ENCODE data around the gene IGSF8.

The IGSF8 gene

GRCh38 chr1:160085686-160086455, 12.5 kb downstream of the IGSF8 start:
- DNase-seq = peak; percentile 88

DNA sequence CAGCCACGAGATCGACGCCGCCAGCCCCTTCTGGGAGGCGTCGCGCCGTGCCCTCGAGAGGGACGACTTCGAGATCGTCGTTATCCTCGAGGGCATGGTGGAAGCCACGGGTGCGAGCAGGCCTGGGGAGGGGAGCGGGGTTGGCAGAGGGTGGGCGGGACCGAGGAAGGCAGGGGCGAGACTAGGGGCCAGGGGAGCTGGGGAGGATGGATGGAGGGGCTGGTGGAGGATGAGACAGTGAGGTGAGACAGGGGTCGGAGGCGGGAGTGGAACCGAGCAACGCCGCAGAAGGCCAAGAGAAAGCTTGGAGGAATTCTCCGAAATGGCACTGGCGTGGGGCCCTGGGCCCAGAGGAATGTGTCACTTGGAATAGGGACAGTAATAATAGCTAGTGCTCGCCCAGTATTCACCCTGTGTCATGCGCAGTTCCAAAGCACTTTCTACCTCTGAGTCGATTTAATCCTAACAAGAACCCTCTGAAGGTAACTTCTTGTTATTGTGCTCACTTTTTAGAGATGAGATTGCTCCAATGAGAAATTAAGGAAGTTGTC, 13.6 kb downstream of the IGSF8 start:
- no peak for DNase-seq

DNA sequence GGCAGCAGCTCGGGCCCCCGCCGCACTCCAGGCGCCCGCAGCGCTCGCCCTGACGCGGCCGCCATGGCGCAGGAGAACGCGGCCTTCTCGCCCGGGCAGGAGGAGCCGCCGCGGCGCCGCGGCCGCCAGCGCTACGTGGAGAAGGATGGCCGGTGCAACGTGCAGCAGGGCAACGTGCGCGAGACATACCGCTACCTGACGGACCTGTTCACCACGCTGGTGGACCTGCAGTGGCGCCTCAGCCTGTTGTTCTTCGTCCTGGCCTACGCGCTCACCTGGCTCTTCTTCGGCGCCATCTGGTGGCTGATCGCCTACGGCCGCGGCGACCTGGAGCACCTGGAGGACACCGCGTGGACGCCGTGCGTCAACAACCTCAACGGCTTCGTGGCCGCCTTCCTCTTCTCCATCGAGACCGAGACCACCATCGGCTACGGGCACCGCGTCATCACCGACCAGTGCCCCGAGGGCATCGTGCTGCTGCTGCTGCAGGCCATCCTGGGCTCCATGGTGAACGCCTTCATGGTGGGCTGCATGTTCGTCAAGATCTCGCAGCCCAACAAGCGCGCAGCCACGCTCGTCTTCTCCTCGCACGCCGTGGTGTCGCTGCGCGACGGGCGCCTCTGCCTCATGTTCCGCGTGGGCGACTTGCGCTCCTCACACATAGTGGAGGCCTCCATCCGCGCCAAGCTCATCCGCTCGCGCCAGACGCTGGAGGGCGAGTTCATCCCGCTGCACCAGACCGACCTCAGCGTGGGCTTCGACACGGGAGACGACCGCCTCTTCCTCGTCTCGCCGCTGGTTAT, 14.2 kb downstream of the IGSF8 start:
- DNase-seq = peak; percentile 86

- no peak for DNase-seq
Measured at GRCh38 chr1:160082926-160083325, 15.5 kb downstream of the IGSF8 start.

GRCh38 chr1:160082487-160082886, 15.9 kb downstream of the IGSF8 start:
- no peak for DNase-seq

- DNase-seq = no peak
Measured at GRCh38 chr1:160081261-160081936, 17.0 kb downstream of the IGSF8 start, which contains the start of gene KCNJ9. Gene KCNJ9 (plus strand): TSS chr1:160081538. CDS start chr1:160084031, 2,493 bp downstream.

- DNase-seq = no peak
Measured at GRCh38 chr1:160080381-160081100, 17.9 kb downstream of the IGSF8 start.

DNA sequence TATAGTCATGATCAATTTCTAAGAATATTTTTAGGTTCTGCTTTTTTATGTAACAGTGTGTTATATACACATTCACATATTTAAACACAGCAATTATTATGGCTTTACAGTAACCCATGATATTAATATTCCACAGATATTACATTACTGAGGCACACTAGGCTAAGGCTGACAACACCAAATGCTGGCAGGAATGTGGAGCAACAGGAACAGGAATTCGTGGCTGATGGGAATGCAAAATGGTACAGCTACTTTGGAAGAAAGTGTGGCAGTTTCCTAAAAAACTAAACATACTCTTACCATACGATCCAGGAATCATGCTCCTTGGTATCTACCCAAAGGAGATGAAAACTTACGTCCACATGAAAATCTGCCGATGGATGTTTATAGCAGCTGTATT, 19.0 kb downstream of the IGSF8 start:
- DNase-seq = no peak

GRCh38 chr1:160078512-160079195, 19.8 kb downstream of the IGSF8 start:
- DNase-seq = peak; percentile 66

- no peak for DNase-seq
Measured at GRCh38 chr1:160077486-160077885, 20.9 kb downstream of the IGSF8 start.

DNA sequence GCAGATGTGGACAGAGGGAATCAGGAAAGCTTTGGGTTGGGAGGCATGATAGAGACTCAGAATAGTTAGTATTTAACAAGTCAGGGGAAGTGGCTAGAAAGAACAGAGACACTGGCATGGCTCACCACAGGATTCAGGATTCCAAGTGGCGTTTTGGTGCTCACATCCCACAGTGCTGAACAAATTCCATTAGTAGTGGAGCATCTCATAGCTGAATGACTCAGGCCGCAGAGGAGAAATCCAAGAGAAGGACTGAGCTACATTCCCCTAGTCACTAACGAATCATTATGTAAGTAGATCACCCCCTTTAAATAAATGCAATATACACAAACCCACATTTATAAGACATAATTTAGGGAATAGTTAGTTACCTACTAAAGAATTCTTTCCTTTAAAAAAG, 22.1 kb downstream of the IGSF8 start:
- DNase-seq = no peak

DNA sequence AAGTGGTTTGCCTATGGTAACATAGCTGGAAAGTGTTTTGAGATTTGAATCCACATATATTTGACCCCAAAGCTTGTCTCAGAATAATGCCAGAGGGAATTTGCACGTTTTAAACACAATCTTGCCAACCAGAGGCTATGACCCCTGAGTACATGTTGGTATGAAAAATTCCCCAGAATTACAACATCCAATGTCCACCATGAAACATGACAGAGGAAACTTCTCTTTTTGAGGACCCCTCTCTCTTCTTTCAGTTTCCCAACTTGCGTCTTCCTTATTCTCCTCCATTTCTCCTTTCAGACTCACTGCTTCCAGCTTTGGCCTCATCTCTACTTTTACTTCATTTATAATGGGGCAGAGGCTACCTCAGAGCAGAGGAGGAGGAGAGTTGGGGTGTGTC, 22.6 kb downstream of the IGSF8 start:
- no peak for DNase-seq

DNA sequence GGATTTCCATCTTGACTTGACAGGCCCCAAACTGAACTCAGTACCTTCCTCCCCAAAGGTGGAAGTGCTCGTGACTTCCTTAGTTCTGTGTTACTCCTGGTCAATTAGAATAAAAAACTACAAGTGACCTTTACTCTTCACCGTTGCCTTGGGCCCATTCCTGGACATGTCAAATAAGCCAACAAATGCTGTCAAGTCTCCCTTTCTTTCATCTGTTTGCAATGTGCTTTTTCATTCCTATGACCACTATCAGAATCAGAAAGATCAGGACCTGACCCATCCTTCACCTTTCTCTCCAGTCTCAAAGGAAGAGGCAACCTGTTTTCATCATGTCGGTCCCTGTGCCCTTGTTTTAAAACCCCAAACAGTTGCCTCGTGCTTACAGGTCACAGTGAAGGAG, 23.6 kb downstream of the IGSF8 start:
- no peak for DNase-seq

DNA sequence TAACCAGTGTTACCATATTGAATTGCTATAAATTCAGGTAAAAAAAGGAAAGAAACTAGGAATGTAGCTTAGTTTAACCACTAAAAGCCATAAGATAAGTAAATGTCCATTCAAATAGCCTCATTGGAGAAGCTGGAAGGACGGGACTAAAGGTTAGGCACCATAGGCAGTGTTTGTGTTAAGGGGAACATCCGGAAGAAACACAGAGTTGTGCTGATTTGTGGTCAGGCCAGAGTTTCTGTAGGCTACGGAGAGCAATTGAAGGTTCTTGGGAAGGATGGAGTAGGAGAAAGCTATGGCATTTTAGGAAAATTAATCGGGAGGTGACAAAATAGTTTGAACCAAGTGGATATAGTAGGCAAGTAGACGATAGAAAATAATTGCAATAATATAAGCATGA, 27.1 kb downstream of the IGSF8 start:
- DNase-seq = no peak

GRCh38 chr1:160070243-160071163, 27.9 kb downstream of the IGSF8 start:
- DNase-seq = peak; percentile 85

DNA sequence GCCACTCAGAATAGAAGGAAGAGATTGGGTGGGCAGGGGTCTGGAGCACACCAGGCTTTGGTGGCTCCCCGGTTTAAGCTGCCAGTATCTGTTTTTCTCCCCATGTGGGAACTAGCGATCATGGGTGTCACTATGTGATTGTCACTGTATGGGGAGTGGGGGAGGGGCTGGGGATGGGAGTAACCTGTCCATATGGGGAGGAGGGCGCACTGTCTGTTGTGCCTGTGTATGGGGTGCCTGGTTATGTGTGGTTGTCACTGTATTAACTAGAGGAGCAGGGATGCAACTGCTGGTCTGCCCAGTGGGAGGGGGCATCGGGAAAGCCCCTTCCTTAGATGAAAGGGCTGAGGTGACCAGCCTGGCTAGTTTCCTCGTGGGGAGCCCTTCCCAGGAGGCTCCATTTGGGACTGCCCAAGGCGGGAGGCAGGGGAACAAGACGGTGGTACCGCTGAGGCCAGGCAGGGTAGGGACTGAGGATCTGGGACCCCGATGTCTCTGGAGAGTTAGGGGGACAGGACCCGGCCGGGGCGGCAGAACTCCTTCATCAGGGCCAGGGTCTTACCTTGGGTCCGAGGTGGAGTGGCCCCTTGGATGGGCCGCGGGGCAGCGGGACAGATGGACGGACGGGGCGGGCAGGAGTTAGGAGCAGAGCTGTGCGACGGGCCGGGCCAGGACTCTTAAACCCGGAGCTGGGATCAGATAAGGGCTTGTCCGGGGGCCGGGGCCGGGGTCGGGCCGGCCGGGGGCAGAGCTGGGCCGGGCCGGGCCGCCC, 28.8 kb downstream of the IGSF8 start, which contains the start of gene KCNJ10:
Gene KCNJ10 (minus strand): TSS at position 701 of the 772 bp plus-strand sequence. CDS start 27,628 bp downstream, outside the sequence.
- DNase-seq = no peak

DNA sequence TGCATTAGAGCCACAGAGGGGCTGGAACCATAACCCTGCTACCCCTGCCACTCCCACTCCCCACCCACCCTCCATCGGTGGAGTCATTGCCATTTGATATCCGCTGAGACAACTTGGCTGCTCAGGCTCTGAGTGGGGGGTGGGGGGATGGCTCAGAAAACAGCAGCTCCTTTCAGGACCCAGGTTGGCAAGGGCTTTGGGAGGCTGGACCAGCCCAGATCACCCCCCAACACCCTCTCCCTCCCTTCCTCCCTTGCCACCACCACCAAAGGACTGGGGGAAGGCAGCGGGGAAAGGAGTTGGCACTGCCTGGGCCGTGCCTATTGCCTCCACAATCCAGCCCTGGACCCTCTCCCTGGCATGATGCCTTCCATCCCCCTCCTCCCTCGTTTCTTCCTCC, 30.2 kb downstream of the IGSF8 start:
- DNase-seq = no peak

- DNase-seq = no peak
Measured at GRCh38 chr1:160066829-160067745, 31.3 kb downstream of the IGSF8 start.

GRCh38 chr1:160064746-160065145, 33.7 kb downstream of the IGSF8 start:
- no peak for DNase-seq

All from CD4-positive, alpha-beta T cell treated with Interleukin-17A for 4 hours (primary cell).